Measurements from ENCODE around the gene FGFBP2.

The FGFBP2 gene

DNA sequence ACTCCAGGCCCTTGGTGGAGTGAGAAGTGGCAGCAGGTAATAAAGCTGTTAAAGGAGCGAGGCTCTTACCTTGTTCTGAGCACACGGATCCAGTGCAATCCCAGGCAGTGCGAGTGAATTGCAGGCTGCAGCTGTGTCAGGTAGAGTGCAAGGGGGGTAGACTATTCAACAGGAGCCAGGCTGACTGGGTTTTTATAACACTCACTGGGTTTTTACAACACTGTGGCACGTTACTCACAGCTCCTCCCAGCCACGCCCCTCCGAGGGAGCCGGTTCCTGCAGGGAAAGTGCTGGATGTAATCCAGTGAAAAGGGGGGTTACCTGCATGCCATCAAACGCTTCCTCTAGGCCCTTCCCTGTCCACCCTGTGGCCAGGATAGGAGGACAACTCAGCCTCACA is 24.8 kb downstream of the FGFBP2 start:
- Histone ChIP-seq H2AFZ (ENCODE audit: low read length) (no peak overlapping the region), H3K4me3 (ENCODE audit: low read length, poor library complexity, severe bottlenecking) (no peak overlapping the region), H3K27me3 (ENCODE audit: insufficient read depth, low read length, poor library complexity, severe bottlenecking) (no peaks in the 10 kb centered on the region), H3K4me2 (ENCODE audit: low read depth, low read length, poor library complexity, severe bottlenecking) (no peak overlapping the region), H3K9ac (ENCODE audit: low read depth, low read length, poor library complexity, severe bottlenecking) (no peak overlapping the region), H3F3A (ENCODE audit: low read depth) (no peaks in the 10 kb centered on the region), H3K36me3 (ENCODE audit: insufficient read depth, low read length) (no peaks in the 10 kb centered on the region), H3K9me3 (ENCODE audit: insufficient read depth, low read depth, low read length) (no peaks in the 10 kb centered on the region), H3K4me1 (ENCODE audit: insufficient read depth, low read length, poor library complexity, severe bottlenecking) (no peaks in the 10 kb centered on the region), H3K9me2 (replicated peaks; ENCODE audit: low read depth, low read length) (no peaks in the 10 kb centered on the region), H4K20me1 (ENCODE audit: insufficient read depth, low read length, poor library complexity, severe bottlenecking) (no peaks in the 10 kb centered on the region), H3K79me2 (ENCODE audit: insufficient read depth, low read length) (no peaks in the 10 kb centered on the region)
- no peak for TF ChIP-seq EZH2phosphoT487 (IDR thresholded peaks at IDR 0.05; ENCODE audit: borderline replicate concordance)
- TF ChIP-seq CTCF (conservative IDR thresholded peaks at IDR 0.05; ENCODE audit: low read length): no peak

DNA sequence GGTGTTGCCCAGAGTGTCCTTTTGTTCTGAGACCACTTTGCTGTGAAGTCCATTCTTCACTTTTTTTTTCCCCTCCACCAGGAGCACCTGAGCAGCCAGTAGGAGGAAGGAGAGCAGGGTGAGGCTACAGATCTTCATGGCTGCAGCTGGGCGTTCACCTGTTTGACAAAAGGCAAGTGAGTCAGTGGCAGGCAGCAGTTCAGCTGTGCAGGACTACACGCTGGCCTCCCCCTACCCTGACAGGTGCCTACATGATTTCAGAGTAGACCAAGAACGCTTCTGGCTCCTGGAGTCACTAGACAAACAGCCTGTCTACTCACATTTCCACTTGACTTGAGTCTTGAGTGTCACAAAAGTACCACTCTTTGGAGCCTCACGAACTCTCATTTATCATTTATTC is 26.5 kb downstream of the FGFBP2 start:
- Histone ChIP-seq H3K9me3 (ENCODE audit: insufficient read depth, low read depth, low read length) (no peaks in the 10 kb centered on the region), H3K4me1 (ENCODE audit: insufficient read depth, low read length, poor library complexity, severe bottlenecking) (no peaks in the 10 kb centered on the region), H4K20me1 (ENCODE audit: insufficient read depth, low read length, poor library complexity, severe bottlenecking) (no peaks in the 10 kb centered on the region), H2AFZ (ENCODE audit: low read length) (no peak overlapping the region), H3K4me2 (ENCODE audit: low read depth, low read length, poor library complexity, severe bottlenecking) (no peak overlapping the region), H3F3A (ENCODE audit: low read depth) (no peaks in the 10 kb centered on the region), H3K9ac (ENCODE audit: low read depth, low read length, poor library complexity, severe bottlenecking) (no peak overlapping the region), H3K4me3 (ENCODE audit: low read length, poor library complexity, severe bottlenecking) (no peak overlapping the region), H3K36me3 (ENCODE audit: insufficient read depth, low read length) (no peaks in the 10 kb centered on the region), H3K79me2 (ENCODE audit: insufficient read depth, low read length) (no peaks in the 10 kb centered on the region), H3K27me3 (ENCODE audit: insufficient read depth, low read length, poor library complexity, severe bottlenecking) (no peaks in the 10 kb centered on the region), H3K9me2 (replicated peaks; ENCODE audit: low read depth, low read length) (no peaks in the 10 kb centered on the region)
- TF ChIP-seq CTCF (conservative IDR thresholded peaks at IDR 0.05; ENCODE audit: low read length) (no peak), EZH2phosphoT487 (IDR thresholded peaks at IDR 0.05; ENCODE audit: borderline replicate concordance) (no peak)

DNA sequence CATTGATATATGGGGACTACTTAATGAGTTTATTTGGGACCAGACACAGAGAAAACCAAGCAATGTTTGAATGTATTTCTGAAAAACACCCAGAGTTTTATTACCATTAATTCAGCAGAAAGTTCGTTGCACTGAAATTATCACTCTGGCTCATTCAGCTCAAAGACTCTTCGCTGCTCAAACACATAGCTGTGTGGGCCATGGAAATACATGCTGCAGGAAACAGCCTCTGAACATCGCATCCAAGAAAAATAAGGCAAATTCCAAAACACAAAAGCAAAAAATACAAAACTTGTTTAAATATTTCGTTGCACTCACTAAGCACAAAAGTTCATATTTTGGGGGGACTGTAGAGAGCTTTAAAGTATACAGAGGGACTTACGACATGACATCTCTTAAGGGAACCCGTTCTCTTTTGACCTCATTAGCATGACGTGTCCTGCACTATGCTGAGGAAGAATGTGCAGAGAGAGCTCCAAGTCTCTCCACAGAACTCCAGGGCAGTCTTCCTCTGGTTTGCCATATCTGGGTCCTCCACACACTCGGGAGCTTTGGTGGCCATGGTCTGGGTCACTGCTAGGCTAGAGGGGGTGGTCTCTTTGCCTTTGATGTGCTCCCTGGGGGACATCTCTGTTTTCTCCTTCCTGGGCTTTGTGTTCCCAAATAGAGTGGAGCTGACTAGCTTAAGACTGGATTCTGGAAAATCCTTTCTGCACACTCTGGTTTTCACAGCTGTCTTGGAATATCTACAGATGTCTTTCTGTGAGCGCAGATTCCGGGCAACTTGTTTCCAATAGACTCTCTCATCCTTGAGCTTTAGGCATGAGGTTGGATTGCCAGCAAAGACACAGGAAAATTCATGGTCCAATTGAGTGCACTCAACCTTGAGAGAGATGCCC is 27.2 kb downstream of the FGFBP2 start:
- H3K9me3 ChIP-seq (ENCODE audit: insufficient read depth, low read depth, low read length): no peaks in the 10 kb centered on the region
- H3K79me2 ChIP-seq (ENCODE audit: insufficient read depth, low read length): no peaks in the 10 kb centered on the region
- no peaks in the 10 kb centered on the region for H3K4me1 ChIP-seq (ENCODE audit: insufficient read depth, low read length, poor library complexity, severe bottlenecking)
- no peaks in the 10 kb centered on the region for H3K36me3 ChIP-seq (ENCODE audit: insufficient read depth, low read length)
- H3K27me3 ChIP-seq (ENCODE audit: insufficient read depth, low read length, poor library complexity, severe bottlenecking): no peaks in the 10 kb centered on the region
- no peak overlapping the region for H2AFZ ChIP-seq (ENCODE audit: low read length)
- H4K20me1 ChIP-seq (ENCODE audit: insufficient read depth, low read length, poor library complexity, severe bottlenecking): no peaks in the 10 kb centered on the region
- H3K9ac ChIP-seq (ENCODE audit: low read depth, low read length, poor library complexity, severe bottlenecking): no peak overlapping the region
- no peaks in the 10 kb centered on the region for H3K9me2 ChIP-seq (replicated peaks; ENCODE audit: low read depth, low read length)
- no peaks in the 10 kb centered on the region for H3F3A ChIP-seq (ENCODE audit: low read depth)
- no peak overlapping the region for H3K4me3 ChIP-seq (ENCODE audit: low read length, poor library complexity, severe bottlenecking)
- no peak overlapping the region for H3K4me2 ChIP-seq (ENCODE audit: low read depth, low read length, poor library complexity, severe bottlenecking)
- no peak for TF ChIP-seq EZH2phosphoT487 (IDR thresholded peaks at IDR 0.05; ENCODE audit: borderline replicate concordance)
- no peak for TF ChIP-seq CTCF (conservative IDR thresholded peaks at IDR 0.05; ENCODE audit: low read length)

Measured in Loucy (cell line).